ENCODE data around the gene ACY1. TPM values are rescaled to one million over a fixed set of nuclear protein-coding genes. Genes with fewer than 3 reads are reported as not detected.

Gene ACY1
- total RNA-seq, 4 donors from 2014 or later: 34.0 to 57.7 (median 52.1) TPM

- DNase-seq (ENCODE audit: low spot score) (peak; percentile 51), ATAC-seq (ENCODE audit: low FRiP score) (peak; percentile 97)
- no peak for TF ChIP-seq CTCF (IDR thresholded peaks at IDR 0.05)
Measured at GRCh38 chr3:51995346-51996163, 12.2 kb downstream of the ACY1 start, which contains the start of gene RPL29. Gene RPL29, minus strand, starts transcription at chr3:51995895. Its CDS starts 434 bp downstream, at chr3:51995461.

- DNase-seq (ENCODE audit: low spot score) (no peak), ATAC-seq (ENCODE audit: low FRiP score) (no peak)
- TF ChIP-seq CTCF (IDR thresholded peaks at IDR 0.05): no peak
Measured at GRCh38 chr3:51997172-51997571, 13.8 kb downstream of the ACY1 start.

- TF ChIP-seq CTCF (IDR thresholded peaks at IDR 0.05): no peak
- DNase-seq (ENCODE audit: low spot score) (no peak), ATAC-seq (ENCODE audit: low FRiP score) (no peak)
Measured at GRCh38 chr3:51997935-51998596, 14.7 kb downstream of the ACY1 start.

- DNase-seq (ENCODE audit: low spot score): no peak
- TF ChIP-seq CTCF (IDR thresholded peaks at IDR 0.05): no peak
- ATAC-seq (ENCODE audit: low FRiP score): no peak
Measured at GRCh38 chr3:51998774-51999173, 15.4 kb downstream of the ACY1 start.

GRCh38 chr3:51999846-52000245 lies 16.5 kb downstream of the ACY1 start:
- no peak for ATAC-seq (ENCODE audit: low FRiP score)

GRCh38 chr3:52001443-52001974 lies 18.2 kb downstream of the ACY1 start:
- TF ChIP-seq CTCF (IDR thresholded peaks at IDR 0.05): peak in 2 of 3 donors; percentile 63 to 86
- ATAC-seq (ENCODE audit: low FRiP score): peak; percentile 74
- DNase-seq (ENCODE audit: low spot score): peak; percentile 60

More at GRCh38 chr3:51999846-52000245, 16.5 kb downstream of the ACY1 start:
- no peak for DNase-seq (ENCODE audit: low spot score)
- no peak for TF ChIP-seq CTCF (IDR thresholded peaks at IDR 0.05)
